HepG2 (cell line): ENCODE measurements around the gene TOPBP1. TPM values are rescaled to one million over a fixed set of nuclear protein-coding genes. Genes with fewer than 3 reads are reported as not detected.
A peak's percentile ranks its signal among the peaks of the same experiment; 100 is the strongest.

Experiments
- GTF3A ChIP-seq: sonication (generic); formaldehyde crosslinking; conservative IDR thresholded peaks from 2 replicates; pipeline ENCODE4 v1.4.0; 2020; ENCODE audit warnings: mild to moderate bottlenecking, missing genetic modification reagents
- HIC2 ChIP-seq: sonication (generic); formaldehyde crosslinking; IDR thresholded peaks from 2 replicates; pipeline ENCODE4 v1.9.0; 2022; ENCODE audit warnings: low read depth, missing genetic modification reagents
- HMGXB3 ChIP-seq: sonication (generic); formaldehyde crosslinking; IDR thresholded peaks from 2 replicates; pipeline ENCODE4 v1.4.0; 2020; ENCODE audit warnings: missing genetic modification reagents, borderline replicate concordance
- KAT2B ChIP-seq: fragments of 150-350 bp; IDR thresholded peaks from 2 replicates; pipeline ENCODE4 v1.6.1; 2014; ENCODE audit warnings: low read depth, low read length, borderline replicate concordance
- MXD3 ChIP-seq: IDR thresholded peaks from 2 replicates; pipeline ENCODE4 v1.6.1; 2016; ENCODE audit warnings: mild to moderate bottlenecking, missing biosample characterization, missing genetic modification reagents
- NR2F1 ChIP-seq, 2 experiments: fragments of 450-650 bp in 1 of 2; formaldehyde crosslinking in 1 of 2; IDR thresholded peaks; 2 replicates each; pipeline versions ENCODE4 v1.5.0 to v1.6.1; 2016 to 2020; ENCODE audit warnings: mild to moderate bottlenecking in 1 of 2, missing compliant biosample characterization in 1 of 2, missing genetic modification reagents in 1 of 2, moderate library complexity in 1 of 2
- NRL ChIP-seq: sonication (generic); formaldehyde crosslinking; IDR thresholded peaks from 2 replicates; pipeline ENCODE4 v1.5.0; 2020; ENCODE audit warnings: missing genetic modification reagents, mild to moderate bottlenecking, moderate library complexity, borderline replicate concordance
- PBX3 ChIP-seq: sonication (generic); formaldehyde crosslinking; IDR thresholded peaks from 2 replicates; pipeline ENCODE4 v1.8.1; 2023; ENCODE audit warnings: missing genetic modification reagents, inconsistent platforms, borderline replicate concordance
- TEF ChIP-seq: sonication (generic); formaldehyde crosslinking; IDR thresholded peaks from 2 replicates; pipeline ENCODE4 v1.5.0; 2020; ENCODE audit warnings: missing genetic modification reagents
- ZNF10 ChIP-seq: sonication (generic); formaldehyde crosslinking; IDR thresholded peaks from 2 replicates; pipeline ENCODE4 v1.4.0; 2020; ENCODE audit warnings: mild to moderate bottlenecking, low read depth, missing genetic modification reagents, borderline replicate concordance
- ZNF205 ChIP-seq: IDR thresholded peaks from 2 replicates; pipeline ENCODE4 v1.6.1; 2018; ENCODE audit warnings: missing biosample characterization, missing genetic modification reagents
- ZNF251 ChIP-seq: sonication (generic); formaldehyde crosslinking; IDR thresholded peaks from 2 replicates; pipeline ENCODE4 v1.9.0; 2021; ENCODE audit warnings: mild to moderate bottlenecking, missing genetic modification reagents
- ZNF335 ChIP-seq: sonication (generic); formaldehyde crosslinking; IDR thresholded peaks from 2 replicates; pipeline ENCODE4 v1.4.0; 2020; ENCODE audit warnings: missing genetic modification reagents
- ZNF512B ChIP-seq: sonication (generic); formaldehyde crosslinking; IDR thresholded peaks from 2 replicates; pipeline ENCODE4 v1.5.1; 2020; ENCODE audit warnings: missing genetic modification reagents, mild to moderate bottlenecking, borderline replicate concordance
- ZNF720 ChIP-seq: sonication (generic); formaldehyde crosslinking; IDR thresholded peaks from 2 replicates; pipeline ENCODE4 v1.4.0; 2020; ENCODE audit warnings: missing genetic modification reagents
- ZZZ3 ChIP-seq: sonication (generic); formaldehyde crosslinking; IDR thresholded peaks from 2 replicates; pipeline ENCODE4 v1.4.0; 2020; ENCODE audit warnings: missing genetic modification reagents, mild to moderate bottlenecking, borderline replicate concordance
- polyA plus RNA-seq, 8 experiments: library from polyadenylated mRNA; depleted of rRNA in 3 of 8; stranded (reverse) in 7 of 8; unstranded in 1 of 8; fragments of >200 nt; fragmentation: Illumina TruSeq in 4 of 8; extraction: Trizol in 4 of 8; gene quantifications; 2 replicates each; pipeline versions ENCODE4 v1.2.1 to v1.2.3, GENCODE V29; 2011 to 2016; ENCODE audit warnings: low read depth in 4 of 8, missing spikeins in 1 of 8, mixed read lengths in 1 of 8; ENCODE audit not compliant: insufficient read depth in 1 of 8
- total RNA-seq, 5 experiments: library from RNA; depleted of rRNA; stranded (reverse); fragments of >200 nt; fragmentation: Illumina TruSeq; extraction: Trizol; gene quantifications; 2 replicates each; pipeline ENCODE4 v1.2.3, GENCODE V29; 2016; ENCODE audit warnings: low read depth in 1 of 5

The TOPBP1 gene
- total and polyA plus RNA-seq, 2 of the 13 experiments (the other 11 are each of a cell fraction or from before 2014, with no cell fraction given) = 24.3 to 42.9 TPM

- peak; percentile 96 for TF ChIP-seq KAT2B
- no peak for TF ChIP-seq TEF (CRISPR knock-in tag)
- TF ChIP-seq ZNF720 (CRISPR knock-in tag) = no peak
- no peak for TF ChIP-seq ZNF335 (CRISPR knock-in tag)
- TF ChIP-seq HIC2 (CRISPR knock-in tag) = peak; percentile 35; the same call in 1 of the 2 replicates
- no peak for TF ChIP-seq NRL (CRISPR knock-in tag)
- TF ChIP-seq MXD3 (CRISPR knock-in tag) = no peak
- TF ChIP-seq ZNF10 (CRISPR knock-in tag) = no peak
- peak; percentile 64; the same call in 1 of the 2 replicates for TF ChIP-seq ZNF205 (CRISPR knock-in tag)
- TF ChIP-seq GTF3A (CRISPR knock-in tag) = no peak
- peak in 1 of 2 experiments; percentile 79; a peak in 3 of 4 replicates for TF ChIP-seq NR2F1 (CRISPR knock-in tag; IDR thresholded peaks at IDR 0.05)
- no peak for TF ChIP-seq ZNF251
- no peak for TF ChIP-seq PBX3 (CRISPR knock-in tag)
- TF ChIP-seq ZZZ3 = no peak
- TF ChIP-seq ZNF512B (CRISPR knock-in tag) = no peak
- peak; percentile 74 for TF ChIP-seq HMGXB3
Observed at GRCh38 chr3:133670525-133670995, 8.8 kb upstream of the TOPBP1 start (continued).
